RPMI8226 (cell line): Measurements from ENCODE around the gene ADISSP.

Source experiments
- DNase-seq: peaks from one replicate; pipeline ENCODE4 v3.0.0-alpha.2; 2015

ADISSP gene

DNA sequence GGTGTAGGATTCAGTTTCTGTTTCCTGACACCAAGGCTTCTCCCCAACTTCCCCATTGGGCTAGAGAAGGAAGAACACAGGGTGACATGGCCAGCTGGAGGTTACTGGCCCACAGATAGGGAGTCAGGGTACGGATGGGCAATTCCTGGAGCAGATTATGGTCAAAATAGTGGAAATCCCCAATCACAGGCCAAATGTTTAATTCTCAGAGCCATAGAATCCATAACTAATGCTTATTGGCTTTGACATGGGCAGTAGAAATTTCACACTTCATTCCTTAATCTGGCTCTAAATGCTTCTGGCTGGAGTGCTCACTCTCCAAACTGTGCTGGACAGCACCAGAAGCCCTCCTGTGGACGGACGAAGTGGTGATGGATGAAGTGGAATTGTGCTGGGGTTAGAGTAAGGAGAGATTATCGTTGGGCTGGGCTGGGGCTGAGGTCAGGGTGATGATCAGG, 56.0 kb downstream of the ADISSP start:
- no peak for DNase-seq

GRCh38 chr20:3710703-3711483, 56.7 kb downstream of the ADISSP start:
- DNase-seq = peak; percentile 76

- DNase-seq = peak; percentile 44
These were observed 57.5 kb downstream of the ADISSP start for GRCh38 chr20:3710011-3710466.

GRCh38 chr20:3707508-3707899, 60.0 kb downstream of the ADISSP start:
- DNase-seq = no peak

- DNase-seq = no peak
These were observed 60.6 kb downstream of the ADISSP start for GRCh38 chr20:3706774-3707507.

DNA sequence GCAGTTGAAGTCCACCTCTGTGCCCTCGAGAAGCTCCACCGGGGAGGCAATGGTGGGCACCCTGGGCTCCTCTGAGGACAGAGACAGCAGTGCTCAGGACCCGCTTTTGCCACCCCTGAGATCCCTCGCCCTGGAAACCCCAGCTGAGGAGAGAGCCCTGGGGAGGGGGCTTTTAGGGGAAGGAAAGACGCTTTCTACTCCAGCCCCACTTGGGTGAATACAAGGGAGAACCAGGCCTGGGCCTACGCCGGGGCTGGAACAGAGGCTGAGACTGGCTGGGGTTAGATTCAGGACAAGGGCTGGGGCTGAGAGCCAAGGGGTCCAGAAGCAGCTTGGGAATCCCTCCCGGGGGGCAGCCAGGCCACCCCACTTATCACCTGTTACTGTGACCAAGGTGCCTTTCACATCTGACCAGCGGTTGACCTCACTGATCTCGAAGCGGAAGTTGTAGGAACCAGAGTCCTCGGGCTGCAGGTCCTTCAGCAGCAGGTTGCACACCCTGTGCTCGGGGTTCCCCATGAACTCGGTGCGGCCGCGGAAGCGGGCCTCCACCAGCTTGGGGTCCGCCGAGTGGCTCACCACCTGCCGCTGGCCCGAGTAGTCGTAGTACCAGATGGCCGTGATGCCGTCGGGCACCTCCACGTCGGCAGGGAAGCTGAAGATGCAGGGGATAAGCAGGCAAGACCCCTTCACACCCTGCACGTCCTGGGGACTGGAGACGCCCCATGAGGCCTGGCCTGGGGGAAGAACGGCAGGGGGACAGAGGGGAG, 61.4 kb downstream of the ADISSP start:
- no peak for DNase-seq

DNA sequence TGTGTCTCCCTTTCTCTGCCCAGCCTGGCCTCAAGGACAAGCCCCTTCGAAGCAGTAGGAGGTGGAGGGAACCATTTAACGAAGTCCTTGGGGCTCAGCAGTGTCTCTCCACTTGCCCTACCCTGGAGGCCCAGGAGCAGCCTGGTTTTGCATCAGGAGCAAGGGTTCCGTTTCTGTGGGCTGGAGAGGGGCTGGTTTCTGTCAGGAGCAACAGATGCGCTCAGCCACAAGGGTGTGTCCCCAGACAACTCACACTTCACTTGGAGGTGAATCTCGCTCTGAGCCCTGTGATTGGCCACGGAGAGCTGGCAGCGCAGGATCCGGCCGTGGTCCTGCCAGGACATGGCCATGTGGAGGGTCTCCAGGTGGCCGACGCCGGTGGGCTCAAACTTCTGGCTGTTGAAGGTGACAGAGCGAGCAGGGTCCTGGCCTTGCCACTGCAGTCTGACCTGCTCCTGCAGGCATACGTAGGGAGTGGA, 62.0 kb downstream of the ADISSP start:
- DNase-seq = no peak

DNA sequence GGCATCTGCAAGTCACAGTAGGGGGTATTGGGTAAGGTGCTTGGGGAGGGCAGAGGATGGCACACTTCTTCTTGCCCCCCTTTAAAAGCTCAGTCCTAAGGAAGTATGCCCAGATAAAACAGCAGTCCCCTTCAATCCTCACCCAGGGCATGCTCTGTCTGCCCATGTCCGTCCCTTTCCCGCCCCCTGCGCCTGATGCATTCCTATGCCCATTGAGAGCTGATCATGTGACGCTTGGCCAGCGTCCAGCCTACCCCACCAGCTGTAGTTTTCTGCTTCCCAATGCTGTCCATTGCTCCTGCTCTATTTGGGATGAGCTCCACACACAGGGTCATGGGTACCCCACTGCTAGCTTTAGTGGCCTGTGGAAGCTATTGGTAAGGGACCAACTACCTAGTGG, 63.5 kb downstream of the ADISSP start:
- no peak for DNase-seq
